NCI-H146 treated with DMSO at 0.1 percent for 48 hours (cell line): ENCODE data around the gene MEIOB.
"Not testable (repeated sequence)": the region's sequence is repeated elsewhere in the genome, so short reads cannot be mapped to it uniquely, and the experiment has no call there.

Source experiments
- DNase-seq: peaks from one replicate; lab custom pipeline; 2025; ENCODE audit not compliant: unreplicated experiment; lab: John Stamatoyannopoulos, UW

The MEIOB gene

DNA sequence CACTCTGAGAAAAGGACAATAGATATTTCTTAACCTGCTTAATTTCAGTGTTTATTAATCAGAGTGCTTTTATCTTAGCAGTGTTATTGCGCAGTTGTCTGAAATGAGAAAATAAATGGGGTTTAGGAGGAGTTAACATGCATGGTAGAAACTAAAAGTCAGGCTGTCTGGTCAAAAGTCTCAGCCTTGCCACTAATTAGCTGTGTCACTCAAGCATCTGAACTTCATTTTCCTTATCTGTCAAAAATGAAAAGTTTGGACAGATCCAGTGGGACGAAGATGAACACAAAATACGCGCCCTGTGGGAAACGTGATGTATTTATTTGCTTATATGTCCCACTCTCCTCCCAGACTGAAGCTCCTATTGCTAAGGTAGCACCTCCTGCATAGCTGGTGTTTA lies 6.3 kb upstream of the MEIOB start:
- no peak for DNase-seq

DNA sequence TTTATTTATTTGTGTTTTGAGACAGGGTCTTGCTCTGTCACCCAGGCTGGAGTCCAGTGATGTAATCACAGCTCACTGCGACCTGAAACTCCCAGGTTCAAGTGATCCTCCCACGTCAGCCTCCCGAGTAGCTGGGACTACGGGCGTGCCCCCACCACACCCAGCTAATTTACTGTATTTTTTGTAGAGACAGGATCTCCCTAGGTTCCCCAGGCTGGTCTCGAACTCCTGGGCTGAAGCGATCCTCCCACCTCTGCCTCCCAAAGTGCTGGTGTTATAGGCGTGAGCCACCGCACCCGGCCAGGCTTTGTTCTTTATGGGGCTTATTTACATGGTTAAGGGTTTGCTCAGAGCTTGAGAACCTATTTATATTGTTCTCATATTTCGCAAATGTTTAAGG lies 5.8 kb upstream of the MEIOB start:
- no peak for DNase-seq

DNA sequence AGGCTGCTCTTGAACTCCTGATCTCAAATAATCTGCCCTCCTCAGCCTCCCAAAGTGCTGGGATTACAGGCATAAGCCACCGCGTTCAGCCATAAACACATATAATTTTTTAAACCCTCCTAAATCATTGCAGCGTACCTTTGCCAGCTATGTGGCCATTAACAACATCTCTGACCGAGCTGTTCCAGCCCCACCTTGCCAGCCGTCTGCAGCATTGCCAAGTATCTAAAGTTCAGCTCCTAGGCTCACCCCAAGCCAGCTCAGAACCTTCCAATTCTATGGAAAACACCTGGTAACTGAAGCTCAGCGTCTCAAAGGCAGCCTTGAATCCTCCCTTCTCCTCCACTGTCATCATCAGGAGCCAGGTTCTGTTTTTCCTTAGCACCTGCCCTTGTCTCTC lies 5.1 kb upstream of the MEIOB start:
- peak; percentile 67 for DNase-seq

DNA sequence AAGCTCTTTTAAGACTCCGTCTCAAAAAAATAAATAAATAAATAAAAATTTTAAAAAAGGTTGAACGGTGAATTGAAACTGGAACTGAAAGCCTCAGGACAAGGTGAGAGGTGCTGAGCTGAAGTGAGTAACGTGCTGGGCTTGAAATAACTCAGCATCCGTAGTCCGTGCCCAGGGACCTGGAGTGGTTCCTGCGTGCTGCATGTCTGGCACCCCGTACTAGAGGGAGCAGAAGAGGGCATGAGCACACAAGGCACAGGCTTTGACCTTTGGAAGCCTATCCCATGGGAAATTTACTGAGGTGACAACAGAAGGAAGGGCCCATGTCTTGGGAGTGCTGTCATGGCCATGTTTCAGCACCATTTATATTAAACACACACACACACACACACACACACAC lies 4.5 kb upstream of the MEIOB start:
- DNase-seq, result no peak

DNA sequence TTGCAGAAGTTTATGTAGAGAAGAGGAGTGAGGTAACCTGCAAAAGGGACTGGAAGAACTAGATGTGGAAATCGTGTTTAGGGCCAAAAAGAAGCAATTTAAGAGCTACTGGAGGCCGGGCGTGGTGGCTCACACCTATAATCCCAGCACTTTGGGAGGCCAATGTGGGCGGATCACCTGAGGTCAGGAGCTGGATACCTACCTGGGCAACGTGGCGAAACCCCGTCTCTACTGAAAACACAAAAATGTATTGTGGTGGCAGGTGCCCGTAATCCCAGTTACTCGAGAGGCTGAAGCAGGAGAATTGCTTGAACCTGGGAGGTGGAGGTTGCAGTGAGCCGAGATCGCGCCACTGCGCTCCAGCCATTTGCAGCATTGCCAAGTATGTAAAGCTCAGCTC lies 4.1 kb upstream of the MEIOB start:
- not testable (repeated sequence) for DNase-seq

DNA sequence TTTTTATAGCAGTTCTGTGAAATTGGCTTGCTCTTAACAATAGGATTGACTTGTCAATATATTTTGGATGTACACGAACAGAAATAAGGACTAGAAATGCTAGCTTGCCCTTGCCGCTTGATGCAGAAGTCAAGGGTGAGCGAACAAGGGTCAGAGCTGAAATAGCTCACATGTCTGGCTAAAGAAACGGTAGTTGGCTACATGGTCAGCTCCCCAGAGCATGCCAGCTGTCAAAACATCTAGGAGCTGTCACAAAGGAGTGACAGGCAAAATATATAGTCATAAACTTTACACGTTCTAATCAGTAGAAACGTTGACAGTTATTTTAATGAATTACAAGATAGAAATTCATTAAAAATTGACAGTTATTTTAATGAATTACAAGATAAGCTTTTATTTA lies 2.9 kb upstream of the MEIOB start:
- DNase-seq, result no peak

DNA sequence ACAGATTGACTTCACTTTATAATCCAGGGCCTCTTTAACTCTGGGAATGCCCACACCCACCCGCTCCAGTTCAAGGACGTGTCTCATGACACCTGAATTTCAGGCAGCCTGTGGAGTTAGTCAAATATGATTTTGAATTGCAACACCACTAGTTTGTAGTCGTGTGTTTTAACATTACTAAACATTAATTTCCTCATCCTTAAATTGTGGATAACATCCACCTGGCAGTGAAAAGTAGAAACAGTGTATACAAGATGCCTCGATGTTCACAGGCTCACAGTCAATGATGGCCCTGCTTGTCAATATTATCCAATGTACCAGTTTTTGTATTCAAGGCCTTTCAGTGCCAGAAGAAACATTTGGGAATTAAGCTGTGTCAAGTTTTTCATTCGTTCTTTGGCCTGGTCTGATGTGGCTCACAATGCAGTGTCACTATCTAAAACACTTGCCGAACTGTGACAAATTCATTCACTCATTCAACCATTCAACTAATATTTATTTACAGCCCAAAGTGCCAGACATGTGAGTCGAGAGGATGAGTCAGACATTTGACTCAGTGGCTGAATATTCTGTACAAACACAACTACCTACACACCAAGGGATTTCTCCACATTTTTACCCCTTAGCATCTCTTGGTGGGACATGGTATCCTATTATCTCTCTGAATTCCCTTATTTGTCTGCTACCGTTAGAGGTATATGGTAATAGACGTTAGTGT lies 1.4 kb downstream of the MEIOB start:
- DNase-seq, result no peak

DNA sequence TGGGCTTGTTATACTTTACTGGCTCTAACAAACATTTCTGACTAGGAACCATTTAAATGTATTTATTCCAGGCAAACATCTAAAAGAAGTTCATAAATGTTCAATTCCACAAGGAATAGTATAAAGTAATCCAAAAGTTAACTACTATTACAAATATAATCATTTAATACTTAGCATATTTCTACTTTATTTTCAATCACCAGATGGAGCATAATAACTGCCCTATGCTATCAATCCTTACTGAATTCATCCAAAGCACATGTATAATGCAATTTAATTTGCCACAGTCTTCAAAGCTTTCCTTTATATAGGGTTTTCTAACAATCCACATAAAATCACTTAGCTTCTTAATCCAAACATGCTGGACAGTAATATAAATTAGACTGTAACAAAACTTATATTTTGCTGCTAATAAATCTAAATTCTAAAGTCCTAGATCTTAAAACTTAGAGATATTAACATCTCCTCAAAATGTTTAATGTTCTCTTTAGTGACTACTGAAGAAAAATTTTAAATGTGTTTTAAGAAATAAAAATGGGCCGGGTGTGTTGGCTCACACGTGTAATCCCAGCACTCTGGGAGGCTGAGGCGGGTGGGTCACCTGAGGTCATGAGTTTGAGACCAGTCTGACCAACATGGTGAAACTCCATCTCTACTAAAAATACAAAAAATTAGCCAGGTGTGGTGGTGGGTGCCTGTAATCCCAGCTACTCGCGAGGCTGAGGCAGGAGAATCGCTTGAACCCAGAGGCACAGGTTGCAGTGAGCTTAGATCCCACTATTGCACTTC lies 5.9 kb downstream of the MEIOB start:
- no peak for DNase-seq

DNA sequence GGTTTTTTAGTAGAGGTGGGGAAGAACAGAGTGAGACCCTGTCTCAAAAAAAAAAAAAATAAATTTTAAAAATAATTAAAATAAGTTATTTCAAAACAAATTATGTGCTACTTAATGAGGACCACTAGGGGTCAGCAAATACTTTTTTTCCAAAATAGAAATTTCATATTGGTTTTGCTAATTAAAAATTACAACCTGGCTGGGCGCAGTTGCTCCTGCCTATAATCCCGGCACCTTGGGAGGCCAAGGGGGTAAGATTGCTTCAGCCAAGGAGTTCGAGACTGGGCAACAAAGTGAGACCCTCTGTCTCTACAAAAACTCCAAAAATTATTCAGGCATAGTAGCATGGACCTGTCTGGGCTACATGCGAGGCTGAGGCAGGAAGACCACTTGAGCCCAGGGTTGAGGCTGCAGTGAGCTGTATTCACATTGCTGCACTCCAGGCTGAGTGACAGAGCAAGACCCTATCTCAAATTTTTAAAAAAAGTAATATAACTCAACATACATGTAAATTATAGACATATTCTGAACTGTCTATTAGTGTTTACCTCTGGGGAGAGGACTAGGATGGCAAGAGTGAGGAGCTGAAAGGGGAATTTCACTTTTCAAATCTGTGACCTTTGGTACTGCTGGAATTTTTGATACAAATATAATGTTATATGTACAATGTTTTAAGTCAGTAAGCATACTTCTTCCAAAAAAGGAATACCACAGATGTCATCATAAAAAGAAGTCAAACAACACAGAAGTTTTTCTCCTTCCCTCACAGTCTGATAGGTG lies 8.1 kb downstream of the MEIOB start:
- DNase-seq, result no peak

DNA sequence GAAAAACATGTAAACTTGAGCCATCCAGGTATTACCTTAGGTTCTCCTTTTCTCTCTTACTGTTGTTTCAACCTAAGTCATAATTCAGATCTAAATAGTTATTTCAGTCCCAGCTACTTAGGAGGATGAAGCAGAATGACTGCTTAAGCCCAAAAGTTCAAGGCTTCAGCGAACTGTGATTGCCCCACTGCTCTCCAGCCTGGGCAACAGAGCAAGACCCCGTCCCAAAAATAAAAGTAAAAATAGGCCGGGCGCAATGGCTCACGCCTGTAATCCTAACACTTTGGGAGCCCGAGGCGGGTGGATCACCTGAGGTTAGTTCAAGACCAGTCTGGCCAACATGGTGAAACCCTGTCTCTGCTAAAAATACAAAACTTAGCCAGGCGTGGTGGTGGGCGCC lies 9.6 kb downstream of the MEIOB start:
- DNase-seq, result no peak

DNA sequence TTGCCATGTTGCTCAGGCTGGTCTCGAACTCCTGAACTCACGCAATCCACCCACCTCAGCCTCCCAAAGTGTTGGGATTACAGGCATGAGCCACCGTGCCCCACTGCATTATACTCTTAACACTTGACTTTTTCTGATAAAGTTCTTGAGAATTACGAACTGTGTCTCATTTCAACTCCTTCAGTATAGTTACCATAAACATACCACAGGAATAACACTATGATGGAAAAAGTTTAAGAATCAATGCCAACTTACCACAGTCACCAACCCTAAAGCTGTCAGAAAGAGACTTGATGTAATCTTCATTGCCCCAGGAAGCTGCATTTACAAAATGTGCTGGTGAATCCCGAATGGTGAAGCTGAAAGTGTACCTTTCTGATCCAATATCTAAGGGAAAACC lies 10.2 kb downstream of the MEIOB start:
- no peak for DNase-seq

DNA sequence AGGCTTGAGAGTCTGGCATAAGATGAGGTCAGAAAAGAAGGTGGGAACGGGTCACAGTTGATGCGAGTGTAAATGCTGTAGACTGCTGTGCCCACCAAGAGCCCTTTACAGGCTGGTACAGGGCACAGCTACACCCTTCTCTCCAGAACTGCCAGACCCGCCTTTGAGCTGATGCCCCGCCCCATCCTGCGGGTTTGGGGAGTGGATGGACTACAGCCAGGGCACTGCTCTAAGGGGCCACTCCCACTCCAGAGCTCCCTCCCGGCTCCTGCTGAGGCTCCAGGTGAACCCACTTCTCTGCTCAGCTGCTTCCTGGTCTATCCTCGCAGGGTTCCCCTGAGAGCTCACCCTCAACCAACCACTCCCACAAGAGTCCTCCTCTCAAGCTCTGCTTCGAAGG lies 12.3 kb downstream of the MEIOB start:
- no peak for DNase-seq

DNA sequence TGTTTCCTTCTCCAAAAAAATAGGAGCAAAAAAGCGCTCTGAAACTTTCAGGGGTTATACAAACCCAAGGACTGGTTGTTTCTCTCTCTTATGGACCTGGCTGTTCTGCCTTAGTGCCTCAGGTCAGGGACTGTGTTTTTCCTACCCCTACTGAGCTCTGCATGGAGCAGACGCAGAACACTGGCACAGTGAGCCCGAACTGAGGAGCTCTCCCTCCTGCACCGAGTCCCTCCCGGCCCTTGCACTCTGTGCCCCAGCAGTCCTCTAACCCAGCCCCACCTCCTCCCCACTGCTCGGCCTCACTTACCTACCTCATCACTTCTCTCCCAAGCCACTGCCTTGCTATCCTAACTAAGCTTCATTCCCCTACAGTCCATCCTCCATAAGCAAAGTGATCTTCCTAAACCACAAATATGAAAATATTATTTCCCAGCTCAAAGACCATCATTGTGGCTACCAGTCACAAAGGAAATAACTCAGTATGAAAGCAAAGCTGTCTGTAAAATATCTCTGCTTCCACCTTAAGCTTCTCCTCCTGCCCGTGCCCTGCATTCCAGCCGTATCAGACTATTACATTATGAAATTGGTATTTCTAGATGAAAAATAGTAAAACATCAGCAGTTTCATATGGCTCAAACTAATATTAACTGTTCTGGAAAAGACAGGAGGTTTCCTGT lies 13.6 kb downstream of the MEIOB start:
- DNase-seq, result no peak

DNA sequence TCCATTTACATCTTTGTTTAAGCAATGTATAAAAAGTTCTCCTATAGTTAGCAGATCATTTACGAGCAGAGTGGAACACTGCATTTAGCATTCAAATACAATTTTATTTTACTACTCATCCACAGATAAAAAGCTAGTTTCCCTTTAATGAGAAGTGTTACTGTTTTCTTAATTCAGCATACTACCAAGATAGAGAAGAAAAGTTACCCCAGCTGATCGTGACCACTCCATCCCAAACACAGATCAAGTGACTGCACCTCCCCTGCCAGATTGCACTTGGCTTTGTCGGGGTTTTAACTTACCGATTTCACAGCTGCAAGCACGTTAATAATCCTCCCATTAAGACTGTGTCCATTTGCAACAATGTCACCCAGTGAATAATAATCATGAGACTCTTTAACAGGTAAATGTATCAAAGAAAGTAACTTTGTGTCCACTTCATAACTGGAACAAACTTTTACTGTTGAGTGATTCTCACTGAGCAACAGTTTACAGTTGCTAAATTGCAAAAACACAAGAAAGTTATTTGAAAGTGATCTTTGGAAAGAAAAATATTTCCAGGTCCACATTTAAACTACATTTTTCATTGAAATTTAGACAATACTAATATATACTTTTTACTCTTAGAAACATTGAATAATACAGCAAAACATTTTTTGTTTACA lies 14.4 kb downstream of the MEIOB start:
- no peak for DNase-seq

DNA sequence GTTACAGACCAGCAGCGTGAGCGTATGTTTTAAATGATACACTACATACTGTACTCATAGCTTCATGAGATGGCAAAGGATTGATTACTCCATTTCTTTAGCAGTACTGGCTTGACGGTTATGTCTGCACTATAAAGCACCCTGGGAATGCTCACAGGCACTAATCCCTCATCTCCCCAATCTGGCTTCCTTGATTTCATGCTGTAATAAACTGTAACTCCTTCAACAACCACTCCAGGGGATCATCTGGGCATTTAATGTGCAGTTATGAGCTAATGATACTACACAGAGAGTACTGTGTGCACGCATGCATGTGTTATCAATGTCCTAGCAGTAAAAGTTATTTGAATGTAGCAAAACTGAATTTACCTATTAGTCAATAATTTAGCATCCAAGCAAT lies 20.2 kb downstream of the MEIOB start:
- DNase-seq, result no peak

DNA sequence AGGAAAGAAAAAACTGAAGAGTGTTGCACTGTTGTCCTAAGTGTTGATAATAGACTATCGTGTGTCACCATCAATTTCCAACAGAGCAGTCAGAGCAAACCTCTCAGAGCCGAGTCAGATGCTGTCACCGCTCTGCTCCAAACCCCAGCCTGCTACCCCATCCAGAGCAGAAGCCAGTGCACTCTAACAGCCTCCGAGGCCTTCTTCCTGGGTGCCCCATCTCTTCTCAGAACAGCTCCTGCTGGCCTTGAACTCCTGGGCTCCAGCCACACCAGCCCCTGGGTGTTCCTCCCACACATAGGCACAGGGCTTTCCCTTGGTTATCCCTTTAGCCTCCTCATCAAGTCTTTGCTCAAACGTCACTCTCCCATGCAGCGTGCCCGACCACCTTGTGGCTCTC lies 21.0 kb downstream of the MEIOB start:
- no peak for DNase-seq

DNA sequence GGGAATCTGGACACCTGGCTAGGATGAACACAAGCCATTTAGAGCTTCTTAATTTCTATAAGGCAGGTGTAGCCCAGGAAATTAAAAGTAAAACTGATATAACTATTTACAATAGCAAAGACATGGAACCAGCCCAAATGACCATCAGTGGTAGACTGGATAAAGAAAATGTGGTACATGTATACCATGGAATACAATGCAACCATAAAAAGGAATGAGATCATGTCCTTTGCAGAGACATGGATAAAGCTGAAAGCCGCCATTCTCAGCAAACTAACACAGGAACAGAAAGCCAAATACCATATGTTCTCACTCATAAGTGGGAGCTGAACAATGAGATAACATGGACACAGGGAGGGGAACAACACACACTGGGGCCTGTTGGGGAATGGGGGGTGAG lies 25.5 kb downstream of the MEIOB start:
- DNase-seq, result no peak

DNA sequence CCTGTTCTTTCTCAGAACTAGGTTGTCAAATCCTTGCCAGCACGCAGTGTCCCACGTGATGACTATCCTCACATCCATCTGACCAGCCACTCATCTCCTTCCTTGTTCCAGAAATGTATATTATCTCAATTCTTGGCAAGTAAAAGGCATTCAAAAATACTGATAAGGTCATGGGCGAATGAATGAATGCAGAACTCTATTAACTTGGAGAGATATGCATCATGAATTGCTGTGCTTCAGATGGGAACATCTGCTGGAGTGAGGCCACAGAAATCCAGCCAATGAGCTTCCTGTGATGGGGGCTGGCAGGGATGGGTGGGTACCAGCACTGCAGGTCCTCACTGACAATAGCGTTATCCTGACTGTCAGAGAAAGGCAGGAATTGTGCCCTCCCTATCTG lies 26.0 kb downstream of the MEIOB start:
- no peak for DNase-seq

DNA sequence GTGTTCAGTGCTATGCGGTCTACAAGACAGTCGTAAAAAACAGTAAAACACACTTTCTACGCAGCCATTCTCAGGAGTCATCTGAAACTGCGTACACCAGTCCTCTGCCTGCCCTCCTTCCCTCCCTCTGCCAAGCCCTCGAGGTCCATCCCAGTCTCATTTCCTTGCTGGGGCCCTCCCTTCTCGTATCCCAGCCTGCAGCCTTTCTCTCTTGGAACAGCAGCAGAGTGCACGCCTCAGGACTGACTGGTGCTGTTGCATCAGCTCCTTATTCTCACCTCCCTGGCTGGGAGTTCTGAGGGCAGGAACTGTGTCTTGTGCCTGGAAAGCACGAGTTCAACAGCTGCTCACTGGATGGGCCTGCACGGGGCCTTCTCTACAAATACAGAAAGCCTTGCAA lies 32.4 kb downstream of the MEIOB start:
- DNase-seq, result no peak

DNA sequence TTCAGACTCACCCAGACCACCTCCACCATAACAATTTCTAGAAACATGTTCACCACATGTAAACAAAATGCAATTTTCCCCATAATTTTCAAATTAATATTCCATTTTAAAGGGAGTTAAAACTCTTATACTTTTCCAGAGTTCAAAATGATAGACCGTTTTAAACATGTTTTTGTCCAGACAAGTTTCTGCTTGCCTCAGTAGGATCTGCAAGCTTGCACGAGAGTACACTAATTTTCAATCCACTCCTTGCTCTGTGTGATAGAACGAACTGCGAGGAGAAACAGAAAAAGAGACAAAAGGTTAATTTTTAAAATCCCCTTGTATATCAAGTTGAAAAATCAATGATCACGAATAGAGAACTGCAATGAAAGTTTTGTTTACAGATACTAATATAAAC lies 37.9 kb downstream of the MEIOB start:
- DNase-seq, result no peak
